Esophagus muscularis mucosa (tissue), 4 donors: ENCODE data around the gene BRAP. TPM values are rescaled to one million over a fixed set of nuclear protein-coding genes. Genes with fewer than 3 reads are reported as not detected.

ENCODE experiments used
- DNase-seq: peaks from one replicate; pipeline ENCODE4 v3.0.0-alpha.2; 2017; ENCODE audit errors: extremely low spot score
- H3K27ac ChIP-seq, 4 donors: fragments of 200-600 bp; sonication (generic); replicated peaks in 1 of 4; 1 replicate in 3 of 4; 2 replicates in 1 of 4; pipeline ENCODE4 v1.5.1; 2016 to 2019; ENCODE audit warnings: mild to moderate bottlenecking in 1 of 4
- H3K27me3 ChIP-seq, 4 donors: fragments of 200-600 bp; sonication (generic); one replicate each; pipeline versions ENCODE4 v1.5.1 to v1.6.0; 2016 to 2019
- H3K36me3 ChIP-seq, 4 donors: fragments of 200-600 bp; sonication (generic); one replicate each; pipeline ENCODE4 v1.5.1; 2016 to 2019
- H3K4me1 ChIP-seq, 4 donors: fragments of 200-600 bp; sonication (generic); one replicate each; pipeline ENCODE4 v1.5.1; 2016 to 2019
- H3K4me3 ChIP-seq, 4 donors: fragments of 200-600 bp; sonication (generic); 1 replicate in 2 of 4; 2 replicates in 2 of 4; pipeline ENCODE4 v1.5.1; 2016 to 2019; ENCODE audit warnings: mild to moderate bottlenecking in 4 of 4, moderate library complexity in 1 of 4
- H3K9me3 ChIP-seq, 4 donors: fragments of 200-600 bp; sonication (generic); 1 replicate in 3 of 4; 2 replicates in 1 of 4; pipeline ENCODE4 v1.5.1; 2016 to 2019
- EP300 ChIP-seq: sonication (generic); formaldehyde crosslinking; IDR thresholded peaks from one replicate; pipeline ENCODE4 v1.6.1; 2017; ENCODE audit warnings: antibody characterized with exemption
- POLR2A ChIP-seq: fragments of 450-650 bp; IDR thresholded peaks from one replicate; pipeline ENCODE4 v1.6.1; 2017; ENCODE audit warnings: antibody characterized with exemption, moderate library complexity, mild to moderate bottlenecking, low read depth
- POLR2AphosphoS5 ChIP-seq, 2 donors: sonication (generic); formaldehyde crosslinking; IDR thresholded peaks; one replicate each; pipeline ENCODE4 v1.6.1; 2017; ENCODE audit warnings: antibody characterized with exemption in 2 of 2
- WGBS: methylation state at CpG from one replicate; pipeline ENCODE4 v1.1.5; 2018; 5-methylcytosine and 5-hydroxymethylcytosine counted together
- intact Hi-C: fragments of 100-400 bp; cut with DNase I; formaldehyde crosslinking; loops from one replicate; pipeline ENCODE4 v1.15.1; 2023
- total RNA-seq, 4 donors: library from RNA; depleted of rRNA; stranded (reverse); fragments of >200 nt; gene quantifications; one replicate each; pipeline versions ENCODE4 v1.1.0 to v1.2.1, GENCODE V29; 2016
- TF ChIP-seq, protein P1 (sequence below), 3 experiments: fragments of 200-600 bp in 2 of 3; fragments of 450-650 bp in 1 of 3; sonication (generic) in 2 of 3; IDR thresholded peaks; one replicate each; pipeline ENCODE4 v1.5.1; 2017 to 2019; ENCODE audit warnings: antibody characterized with exemption in 3 of 3, mild to moderate bottlenecking in 2 of 3, moderate library complexity in 1 of 3

The BRAP gene
- total RNA-seq, 4 donors from 2014 or later = 17.4 to 23.8 (median 20.7) TPM

- Histone ChIP-seq H3K4me1 (peaks cover 0 to 9% (median 0%) of the 10 kb centered on the region in 4 donors), H3K36me3 (peaks cover 74 to 99% (median 97%) of the 10 kb centered on the region in 4 donors), H3K27me3 (no peaks in the 10 kb centered on the region), H3K4me3 (no peak overlapping the region), H3K27ac (no peak overlapping the region), H3K9me3 (no peaks in the 10 kb centered on the region)
- no peak for DNase-seq
- WGBS = 96% methylated on average over 5 of the region's 5 CpGs
- intact Hi-C loops = loop anchor here (10.0 kb wide), 1 partner anchor 282 kb away; no protein-coding TSS in a partner anchor
- no peak for TF ChIP-seq EP300
- no peak for TF ChIP-seq POLR2A
- TF ChIP-seq, protein P1, sequence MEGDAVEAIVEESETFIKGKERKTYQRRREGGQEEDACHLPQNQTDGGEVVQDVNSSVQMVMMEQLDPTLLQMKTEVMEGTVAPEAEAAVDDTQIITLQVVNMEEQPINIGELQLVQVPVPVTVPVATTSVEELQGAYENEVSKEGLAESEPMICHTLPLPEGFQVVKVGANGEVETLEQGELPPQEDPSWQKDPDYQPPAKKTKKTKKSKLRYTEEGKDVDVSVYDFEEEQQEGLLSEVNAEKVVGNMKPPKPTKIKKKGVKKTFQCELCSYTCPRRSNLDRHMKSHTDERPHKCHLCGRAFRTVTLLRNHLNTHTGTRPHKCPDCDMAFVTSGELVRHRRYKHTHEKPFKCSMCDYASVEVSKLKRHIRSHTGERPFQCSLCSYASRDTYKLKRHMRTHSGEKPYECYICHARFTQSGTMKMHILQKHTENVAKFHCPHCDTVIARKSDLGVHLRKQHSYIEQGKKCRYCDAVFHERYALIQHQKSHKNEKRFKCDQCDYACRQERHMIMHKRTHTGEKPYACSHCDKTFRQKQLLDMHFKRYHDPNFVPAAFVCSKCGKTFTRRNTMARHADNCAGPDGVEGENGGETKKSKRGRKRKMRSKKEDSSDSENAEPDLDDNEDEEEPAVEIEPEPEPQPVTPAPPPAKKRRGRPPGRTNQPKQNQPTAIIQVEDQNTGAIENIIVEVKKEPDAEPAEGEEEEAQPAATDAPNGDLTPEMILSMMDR (IDR thresholded peaks at IDR 0.05) = no peak
- no peak for TF ChIP-seq POLR2AphosphoS5 (IDR thresholded peaks at IDR 0.05)
These were observed 8.6 kb downstream of the BRAP start for GRCh38 chr12:111677186-111677585.

DNA sequence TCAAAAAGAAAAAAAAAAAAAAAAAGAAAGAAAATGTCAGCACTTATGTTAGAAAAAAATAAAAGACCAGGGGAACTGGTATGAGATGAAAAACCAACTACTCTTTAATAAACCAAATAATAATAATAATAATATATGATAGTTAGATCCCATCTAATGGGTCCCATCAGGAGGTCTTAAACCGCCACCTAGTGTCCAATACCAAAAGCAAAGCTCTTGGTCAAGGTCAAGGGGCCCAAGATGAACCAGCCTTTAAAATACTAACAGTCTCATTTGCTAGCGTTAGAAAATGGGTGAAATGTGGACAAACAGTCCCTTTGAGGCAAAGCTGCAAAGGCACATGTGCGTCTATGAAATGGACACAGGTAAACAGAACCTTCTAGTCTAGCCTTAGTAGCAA is 12.3 kb downstream of the BRAP start:
- intact Hi-C loops = loop anchor here (10.0 kb wide), 1 partner anchor 279 kb away; no protein-coding TSS in a partner anchor
- H3K36me3 ChIP-seq = peaks cover 63 to 99% (median 95%) of the 10 kb centered on the region in 4 donors
- no peak for DNase-seq
- no peak overlapping the region for H3K27ac ChIP-seq
- no peak overlapping the region for H3K4me3 ChIP-seq
- no peaks in the 10 kb centered on the region for H3K27me3 ChIP-seq
- WGBS = 81% methylated on average over 3 of the region's 3 CpGs
- peaks cover 0 to 9% (median 0%) of the 10 kb centered on the region in 4 donors for H3K4me1 ChIP-seq
- H3K9me3 ChIP-seq = no peaks in the 10 kb centered on the region
- TF ChIP-seq EP300 (no peak), POLR2A (no peak), POLR2AphosphoS5 (IDR thresholded peaks at IDR 0.05) (no peak)
- TF ChIP-seq, protein P1 (IDR thresholded peaks at IDR 0.05) = peak; percentile 16 to 41 (median 26)

GRCh38 chr12:111672822-111673381 is 12.9 kb downstream of the BRAP start:
- Histone ChIP-seq H3K4me3 (no peak overlapping the region), H3K4me1 (peaks cover 0 to 9% (median 0%) of the 10 kb centered on the region in 4 donors), H3K9me3 (no peaks in the 10 kb centered on the region), H3K36me3 (peaks cover 57 to 98% (median 93%) of the 10 kb centered on the region in 4 donors), H3K27ac (no peak overlapping the region), H3K27me3 (no peaks in the 10 kb centered on the region)
- DNase-seq = no peak
- TF ChIP-seq EP300 = no peak
- TF ChIP-seq POLR2A = no peak
- TF ChIP-seq POLR2AphosphoS5 (IDR thresholded peaks at IDR 0.05) = no peak
- TF ChIP-seq, protein P1 (IDR thresholded peaks at IDR 0.05) = no peak
- intact Hi-C loops = loop anchor here (10.0 kb wide), 1 partner anchor 278 kb away; no protein-coding TSS in a partner anchor
- 94% methylated on average over 10 of the region's 10 CpGs for WGBS

DNA sequence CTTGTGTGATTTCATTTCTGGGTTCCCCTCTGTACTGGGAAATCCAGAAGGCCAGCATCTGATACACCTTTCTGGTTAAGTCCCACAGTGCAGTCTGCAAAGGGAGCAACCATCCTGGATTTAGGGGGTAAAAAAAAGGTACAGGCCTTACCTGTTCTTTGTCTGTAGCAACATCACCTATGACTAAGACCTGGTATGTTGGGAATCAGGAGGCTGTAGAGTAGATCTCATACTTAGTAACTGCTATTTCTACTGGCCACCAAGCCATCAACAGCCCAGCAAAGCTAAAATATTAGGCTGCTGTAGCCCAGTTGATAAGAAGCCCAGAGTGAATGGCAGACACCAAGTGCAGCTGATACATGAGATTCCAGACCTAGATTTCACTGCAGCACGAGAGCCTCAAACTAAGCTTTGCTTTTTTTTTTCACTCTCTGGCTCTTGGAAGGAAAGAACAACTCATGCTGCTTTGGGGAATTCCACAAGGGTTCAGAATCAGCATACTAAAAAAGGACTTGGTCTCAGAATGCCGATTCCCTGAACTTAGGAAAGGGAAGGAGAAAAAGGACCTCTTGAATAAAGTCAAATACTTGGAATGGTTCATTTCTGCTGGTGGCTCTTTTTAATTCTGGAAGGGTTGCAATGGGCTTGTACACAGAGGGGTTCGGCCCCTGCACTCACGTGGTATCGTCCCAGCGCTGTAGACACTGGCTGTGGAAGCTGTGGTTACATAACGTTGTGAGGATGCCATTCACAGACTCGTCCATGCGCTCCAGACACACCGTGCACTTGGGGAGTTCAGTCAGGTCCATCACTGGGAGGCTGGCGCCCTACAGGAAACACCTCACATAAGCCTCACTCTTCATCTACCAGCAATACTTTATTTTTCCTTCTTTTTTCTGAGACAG is 20.5 kb downstream of the BRAP start:
- Histone ChIP-seq H3K4me1 (no peaks in the 10 kb centered on the region), H3K4me3 (no peak overlapping the region), H3K9me3 (no peaks in the 10 kb centered on the region), H3K27ac (no peak overlapping the region), H3K27me3 (no peaks in the 10 kb centered on the region), H3K36me3 (peaks cover 30 to 95% (median 85%) of the 10 kb centered on the region in 4 donors)
- 75% methylated on average over 11 of the region's 11 CpGs for WGBS
- intact Hi-C loops = no loop called here
- DNase-seq = no peak
- TF ChIP-seq, protein P1 (IDR thresholded peaks at IDR 0.05) = no peak
- TF ChIP-seq POLR2AphosphoS5 (IDR thresholded peaks at IDR 0.05) (no peak), EP300 (no peak), POLR2A (no peak)
